Smooth muscle cell (in vitro differentiated cells): ENCODE results near the gene DAP. TPM values are rescaled to one million over a fixed set of nuclear protein-coding genes. Genes with fewer than 3 reads are reported as not detected.

ENCODE experiments used
- DNase-seq: peaks from one replicate; lab custom pipeline; 2025; ENCODE audit not compliant: unreplicated experiment; lab: John Stamatoyannopoulos, UW
- H2AFZ ChIP-seq: fragments of 200-600 bp; sonication (generic); 2 replicates; pipeline ENCODE4 v1.6.0; 2016; ENCODE audit warnings: antibody characterized with exemption, low read depth, mild to moderate bottlenecking
- H3F3A ChIP-seq: fragments of 200-600 bp; sonication (generic); 2 replicates; pipeline ENCODE4 v1.6.0; 2017; ENCODE audit warnings: antibody characterized with exemption, low read depth
- H3K27ac ChIP-seq: fragments of 200-600 bp; sonication (generic); 2 replicates; pipeline ENCODE4 v1.5.1; 2016; ENCODE audit warnings: low read depth, mild to moderate bottlenecking
- H3K27me3 ChIP-seq: fragments of 200-600 bp; sonication (generic); 2 replicates; pipeline ENCODE4 v1.6.1; 2016; ENCODE audit warnings: low read depth, mild to moderate bottlenecking
- H3K36me3 ChIP-seq: fragments of 200-600 bp; sonication (generic); 2 replicates; pipeline ENCODE4 v1.5.1; 2016; ENCODE audit warnings: low read depth
- H3K4me1 ChIP-seq: fragments of 200-600 bp; sonication (generic); 2 replicates; pipeline ENCODE4 v1.5.1; 2016; ENCODE audit warnings: low read depth
- H3K4me2 ChIP-seq: fragments of 200-600 bp; sonication (generic); 2 replicates; pipeline ENCODE4 v1.6.0; 2016; ENCODE audit warnings: mild to moderate bottlenecking
- H3K4me3 ChIP-seq: fragments of 200-600 bp; sonication (generic); 2 replicates; pipeline ENCODE4 v1.5.1; 2016; ENCODE audit warnings: mild to moderate bottlenecking
- H3K79me2 ChIP-seq: fragments of 200-600 bp; sonication (generic); 2 replicates; pipeline ENCODE4 v1.6.0; 2016; ENCODE audit warnings: low read depth, mild to moderate bottlenecking
- H3K9ac ChIP-seq: fragments of 200-600 bp; sonication (generic); 2 replicates; pipeline ENCODE4 v1.6.0; 2016; ENCODE audit warnings: low read depth
- H3K9me3 ChIP-seq: fragments of 200-600 bp; sonication (generic); replicated peaks from 2 replicates; pipeline ENCODE4 v1.5.1; 2016; ENCODE audit warnings: low read depth
- H4K20me1 ChIP-seq: fragments of 200-600 bp; sonication (generic); 2 replicates; pipeline ENCODE4 v1.6.0; 2016; ENCODE audit warnings: low read depth
- WGBS: methylation state at CpG from one replicate; pipeline ENCODE4 v1.1.7; 2016; ENCODE audit warnings: low lambda C conversion rate; 5-methylcytosine and 5-hydroxymethylcytosine counted together
- polyA plus RNA-seq: library from polyadenylated mRNA; unstranded; fragments of >200 nt; fragmentation: Nextera tagmentation; extraction: Ambion mirVana; gene quantifications from 2 replicates; pipeline ENCODE4 v1.2.1, GENCODE V29; 2016
- total RNA-seq: library from RNA; depleted of rRNA; stranded (reverse); fragments of >200 nt; gene quantifications from 2 replicates; pipeline ENCODE4 v1.2.3, GENCODE V29; 2014
- TF ChIP-seq, protein P1 (sequence below): fragments of 200-600 bp; sonication (generic); IDR thresholded peaks from 2 replicates; pipeline ENCODE4 v1.5.1; 2017; ENCODE audit warnings: borderline replicate concordance, mild to moderate bottlenecking, antibody characterized with exemption; ENCODE audit not compliant: insufficient read depth, poor library complexity, severe bottlenecking

Gene DAP
- total and polyA plus RNA-seq, 2 experiments from 2014 or later, result 52.3 to 190 TPM

- Histone ChIP-seq H3K4me2 (no peak overlapping the region), H3K27me3 (no peaks in the 10 kb centered on the region)
- 79% methylated on average over 14 of the region's 14 CpGs for WGBS
Observed at GRCh38 chr5:10671041-10672008, 89.7 kb downstream of the DAP start.

DNA sequence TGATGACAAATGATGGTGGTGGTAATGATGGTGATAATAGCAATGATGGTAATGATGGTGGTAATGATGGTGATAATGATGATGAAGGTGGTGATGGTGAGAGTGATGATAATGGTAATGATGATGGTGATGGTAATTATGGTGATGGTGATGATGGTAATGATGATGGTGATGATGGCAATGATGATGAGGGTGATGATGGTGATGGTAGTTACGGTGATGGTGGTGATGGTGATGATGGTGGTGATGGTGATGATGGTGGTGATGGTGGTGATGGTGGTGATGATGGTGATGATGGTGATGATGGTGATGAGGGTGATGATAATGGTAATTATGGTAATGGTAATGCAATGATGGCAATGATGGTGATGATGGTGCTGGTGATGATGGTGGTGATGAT, 91.1 kb downstream of the DAP start:
- H4K20me1 ChIP-seq, result no peaks in the 10 kb centered on the region
- DNase-seq, result no peak
- H3K36me3 ChIP-seq, result no peaks in the 10 kb centered on the region
- H3K79me2 ChIP-seq, result no peaks in the 10 kb centered on the region
- H3K4me1 ChIP-seq, result no peaks in the 10 kb centered on the region
- WGBS, result 90% methylated on average over 1 of the region's 1 CpG
- no peak overlapping the region for H2AFZ ChIP-seq
- H3K4me3 ChIP-seq, result no peak overlapping the region
- no peak overlapping the region for H3K4me2 ChIP-seq
- H3K9me3 ChIP-seq, result no peaks in the 10 kb centered on the region
- no peak overlapping the region for H3K27ac ChIP-seq
- H3K27me3 ChIP-seq, result no peaks in the 10 kb centered on the region
- H3K9ac ChIP-seq, result no peak overlapping the region
- TF ChIP-seq, protein P1, sequence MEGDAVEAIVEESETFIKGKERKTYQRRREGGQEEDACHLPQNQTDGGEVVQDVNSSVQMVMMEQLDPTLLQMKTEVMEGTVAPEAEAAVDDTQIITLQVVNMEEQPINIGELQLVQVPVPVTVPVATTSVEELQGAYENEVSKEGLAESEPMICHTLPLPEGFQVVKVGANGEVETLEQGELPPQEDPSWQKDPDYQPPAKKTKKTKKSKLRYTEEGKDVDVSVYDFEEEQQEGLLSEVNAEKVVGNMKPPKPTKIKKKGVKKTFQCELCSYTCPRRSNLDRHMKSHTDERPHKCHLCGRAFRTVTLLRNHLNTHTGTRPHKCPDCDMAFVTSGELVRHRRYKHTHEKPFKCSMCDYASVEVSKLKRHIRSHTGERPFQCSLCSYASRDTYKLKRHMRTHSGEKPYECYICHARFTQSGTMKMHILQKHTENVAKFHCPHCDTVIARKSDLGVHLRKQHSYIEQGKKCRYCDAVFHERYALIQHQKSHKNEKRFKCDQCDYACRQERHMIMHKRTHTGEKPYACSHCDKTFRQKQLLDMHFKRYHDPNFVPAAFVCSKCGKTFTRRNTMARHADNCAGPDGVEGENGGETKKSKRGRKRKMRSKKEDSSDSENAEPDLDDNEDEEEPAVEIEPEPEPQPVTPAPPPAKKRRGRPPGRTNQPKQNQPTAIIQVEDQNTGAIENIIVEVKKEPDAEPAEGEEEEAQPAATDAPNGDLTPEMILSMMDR, result no peak
- H3F3A ChIP-seq, result no peaks in the 10 kb centered on the region

More at GRCh38 chr5:10671041-10672008, 89.7 kb downstream of the DAP start:
- H3K9ac ChIP-seq, result no peak overlapping the region
- no peaks in the 10 kb centered on the region for H3K79me2 ChIP-seq
- no peaks in the 10 kb centered on the region for H3K4me1 ChIP-seq
- H3F3A ChIP-seq, result no peaks in the 10 kb centered on the region
- no peak overlapping the region for H2AFZ ChIP-seq
- H3K36me3 ChIP-seq, result no peaks in the 10 kb centered on the region
- H3K9me3 ChIP-seq, result no peaks in the 10 kb centered on the region
- no peaks in the 10 kb centered on the region for H4K20me1 ChIP-seq
- no peak for DNase-seq
- TF ChIP-seq, protein P1, result no peak
- H3K27ac ChIP-seq, result no peak overlapping the region
- no peak overlapping the region for H3K4me3 ChIP-seq

GRCh38 chr5:10668697-10669096, 92.3 kb downstream of the DAP start:
- Histone ChIP-seq H3K79me2 (no peaks in the 10 kb centered on the region), H3K9me3 (no peaks in the 10 kb centered on the region), H3F3A (no peaks in the 10 kb centered on the region), H3K27ac (no peak overlapping the region), H3K4me1 (no peaks in the 10 kb centered on the region), H3K27me3 (no peaks in the 10 kb centered on the region), H3K36me3 (no peaks in the 10 kb centered on the region), H3K9ac (no peak overlapping the region), H4K20me1 (no peaks in the 10 kb centered on the region), H3K4me2 (no peak overlapping the region), H2AFZ (no peak overlapping the region), H3K4me3 (no peak overlapping the region)
- WGBS, result 96% methylated on average over 4 of the region's 4 CpGs
- no peak for DNase-seq
- TF ChIP-seq, protein P1, result no peak
